HEK293 (cell line): ENCODE data around the gene SLC36A1.

Experiments used
- CTCF ChIA-PET: fragments of 350-600 bp; formaldehyde crosslinking; extraction: SDS; loops from one replicate; lab custom pipeline; 2021; ENCODE audit warnings: antibody characterized with exemption; lab: Yijun Ruan, JAX
- POLR2A ChIA-PET: fragments of 300-600 bp; formaldehyde crosslinking; extraction: SDS; loops from one replicate; lab custom pipeline; 2020; ENCODE audit warnings: antibody characterized with exemption, inconsistent platforms; lab: Yijun Ruan, JAX
- H3K27ac ChIP-seq: fragments of 200-500 bp; sonication (Bioruptor generic); 2 replicates; pipeline ENCODE4 v1.5.1; 2014; ENCODE audit warnings: low read depth, low read length, control low read depth, inconsistent platforms; ENCODE audit errors: extremely low read depth
- H3K36me3 ChIP-seq, 2 experiments: fragments of 200-500 bp in 1 of 2; sonication (Bioruptor generic) in 1 of 2; 1 replicate in 1 of 2; 2 replicates in 1 of 2; pipeline ENCODE4 v1.5.1; 2014 to 2017; ENCODE audit warnings: inconsistent platforms in 2 of 2, low read length in 2 of 2; ENCODE audit not compliant: control insufficient read depth in 2 of 2, insufficient read depth in 1 of 2
- H3K4me1 ChIP-seq: fragments of 200-500 bp; sonication (Bioruptor generic); 2 replicates; pipeline ENCODE4 v1.5.1; 2014; ENCODE audit warnings: mild to moderate bottlenecking, low read length, inconsistent platforms; ENCODE audit not compliant: control insufficient read depth, insufficient read depth
- H3K4me3 ChIP-seq: 2 replicates; pipeline ENCODE4 v1.5.1; 2011; ENCODE audit warnings: low read depth, mild to moderate bottlenecking, control low read depth, low read length, moderate library complexity
- H3K9me3 ChIP-seq: fragments of 200-500 bp; sonication (Bioruptor generic); 2 replicates; pipeline ENCODE4 v1.5.1; 2014; ENCODE audit warnings: low read depth, low read length, inconsistent platforms; ENCODE audit not compliant: control insufficient read depth, insufficient read depth
- GLIS2 ChIP-seq: fragments of 450-650 bp; formaldehyde crosslinking; IDR thresholded peaks from 2 replicates; pipeline ENCODE4 v1.5.1; 2016; ENCODE audit warnings: missing biosample characterization, missing genetic modification characterization
- PRDM1 ChIP-seq: fragments of 450-650 bp; formaldehyde crosslinking; IDR thresholded peaks from 2 replicates; pipeline ENCODE4; 2016; ENCODE audit warnings: missing biosample characterization, missing genetic modification characterization
- ZBTB49 ChIP-seq: fragments of 450-650 bp; formaldehyde crosslinking; IDR thresholded peaks from 2 replicates; pipeline ENCODE4 v1.5.1; 2016; ENCODE audit warnings: missing biosample characterization, missing genetic modification characterization, low read depth
- ZNF280C ChIP-seq: fragments of 450-650 bp; formaldehyde crosslinking; IDR thresholded peaks from 2 replicates; pipeline ENCODE4 v1.5.1; 2016; ENCODE audit warnings: missing biosample characterization, missing genetic modification characterization
- ZNF292 ChIP-seq: fragments of 450-650 bp; formaldehyde crosslinking; IDR thresholded peaks from 2 replicates; pipeline ENCODE4 v1.5.1; 2016; ENCODE audit warnings: low read depth, missing biosample characterization, missing genetic modification characterization, borderline replicate concordance
- ZNF362 ChIP-seq: fragments of 450-650 bp; formaldehyde crosslinking; IDR thresholded peaks from 2 replicates; pipeline ENCODE4 v1.5.1; 2016; ENCODE audit warnings: missing biosample characterization, missing genetic modification characterization
- ZNF366 ChIP-seq: fragments of 450-650 bp; formaldehyde crosslinking; conservative IDR thresholded peaks from 2 replicates; pipeline ENCODE4 v1.5.1; 2016; ENCODE audit warnings: missing biosample characterization, missing genetic modification characterization
- ZNF513 ChIP-seq: fragments of 450-650 bp; IDR thresholded peaks from 2 replicates; pipeline ENCODE4 v1.5.1; 2018; ENCODE audit warnings: missing biosample characterization, missing genetic modification characterization
- ZNF660 ChIP-seq: fragments of 450-650 bp; IDR thresholded peaks from 2 replicates; pipeline ENCODE4 v1.5.1; 2018; ENCODE audit warnings: missing biosample characterization, mild to moderate bottlenecking, missing genetic modification characterization

SLC36A1 gene

GRCh38 chr5:151537044-151537443 is 89.6 kb downstream of the SLC36A1 start:
- Histone ChIP-seq H3K36me3 (no peaks in the 10 kb centered on the region), H3K4me1 (no peaks in the 10 kb centered on the region)
- POLR2A ChIA-PET: no interaction called here
- TF ChIP-seq ZNF660 (tag by site-specific recombination): no peak
- no peak for TF ChIP-seq ZNF362
- peak; percentile 71 for TF ChIP-seq PRDM1
- TF ChIP-seq ZNF366: peak; percentile 73
- peak; percentile 71 for TF ChIP-seq ZNF513 (tag by site-specific recombination)
- TF ChIP-seq, all 188 proteins: peak for 3
- H3K27ac ChIP-seq: no peak overlapping the region
- no peak overlapping the region for H3K4me3 ChIP-seq
- CTCF ChIA-PET: interaction anchor here (1.2 kb wide), 1 partner anchor 105 kb away, joined by 3 read pairs; no protein-coding TSS in a partner anchor
- no peaks in the 10 kb centered on the region for H3K9me3 ChIP-seq

- POLR2A ChIA-PET: no interaction called here
- H3K36me3 ChIP-seq: no peaks in the 10 kb centered on the region
- CTCF ChIA-PET: interaction anchor here (0.7 to 0.9 kb wide), 2 partner anchors 16 to 18 kb away, joined by 3 read pairs; no protein-coding TSS in a partner anchor
These were observed 94.2 kb downstream of the SLC36A1 start for GRCh38 chr5:151541571-151541970.

More at GRCh38 chr5:151541571-151541970, 94.2 kb downstream of the SLC36A1 start:
- H3K4me3 ChIP-seq: no peak overlapping the region
- H3K9me3 ChIP-seq: no peaks in the 10 kb centered on the region
- TF ChIP-seq ZBTB49 (tag by site-specific recombination): no peak
- TF ChIP-seq ZNF280C (tag by site-specific recombination): no peak
- TF ChIP-seq GLIS2: no peak
- TF ChIP-seq ZNF292: no peak
- H3K27ac ChIP-seq: no peak overlapping the region
- H3K4me1 ChIP-seq: no peaks in the 10 kb centered on the region
